IgD-negative memory B cell (primary cell): ENCODE measurements around the gene GRIN2D. TPM values are rescaled to one million over a fixed set of nuclear protein-coding genes. Genes with fewer than 3 reads are reported as not detected.
"Not testable (repeated sequence)": the region's sequence is repeated elsewhere in the genome, so short reads cannot be mapped to it uniquely, and the experiment has no call there.

ENCODE experiments used
- H3K27ac Mint-ChIP-seq, 3 donors: one replicate each; pipeline ENCODE4 v1.8.0; 2020 to 2022; ENCODE audit warnings: mild to moderate bottlenecking in 3 of 3, mixed read lengths in 3 of 3, moderate library complexity in 1 of 3
- H3K27me3 Mint-ChIP-seq: one replicate; pipeline ENCODE4 v1.8.0; 2021; ENCODE audit warnings: mixed read lengths
- H3K36me3 Mint-ChIP-seq: one replicate; pipeline ENCODE4 v1.8.0; 2020; ENCODE audit warnings: mild to moderate bottlenecking, mixed read lengths
- H3K4me1 Mint-ChIP-seq, 3 donors: one replicate each; pipeline ENCODE4 v1.8.0; 2020 to 2022; ENCODE audit warnings: mixed read lengths in 3 of 3, mild to moderate bottlenecking in 1 of 3
- H3K4me3 Mint-ChIP-seq, 4 donors: one replicate each; pipeline ENCODE4 v1.8.0; 2020 to 2022; ENCODE audit warnings: mild to moderate bottlenecking in 4 of 4, mixed read lengths in 4 of 4, moderate library complexity in 3 of 4
- H3K9me3 Mint-ChIP-seq, 3 donors: one replicate each; pipeline ENCODE4 v1.8.0; 2020 to 2021; ENCODE audit warnings: mixed read lengths in 3 of 3, mild to moderate bottlenecking in 1 of 3
- polyA plus RNA-seq: library from polyadenylated mRNA; unstranded; fragments of 300-500 nt; fragmentation: Illumina TruSeq; gene quantifications from one replicate; pipeline ENCODE4 v1.2.3, GENCODE V29; 2021

GRIN2D gene
- polyA plus RNA-seq, 1 donor from 2014 or later, result not detected

DNA sequence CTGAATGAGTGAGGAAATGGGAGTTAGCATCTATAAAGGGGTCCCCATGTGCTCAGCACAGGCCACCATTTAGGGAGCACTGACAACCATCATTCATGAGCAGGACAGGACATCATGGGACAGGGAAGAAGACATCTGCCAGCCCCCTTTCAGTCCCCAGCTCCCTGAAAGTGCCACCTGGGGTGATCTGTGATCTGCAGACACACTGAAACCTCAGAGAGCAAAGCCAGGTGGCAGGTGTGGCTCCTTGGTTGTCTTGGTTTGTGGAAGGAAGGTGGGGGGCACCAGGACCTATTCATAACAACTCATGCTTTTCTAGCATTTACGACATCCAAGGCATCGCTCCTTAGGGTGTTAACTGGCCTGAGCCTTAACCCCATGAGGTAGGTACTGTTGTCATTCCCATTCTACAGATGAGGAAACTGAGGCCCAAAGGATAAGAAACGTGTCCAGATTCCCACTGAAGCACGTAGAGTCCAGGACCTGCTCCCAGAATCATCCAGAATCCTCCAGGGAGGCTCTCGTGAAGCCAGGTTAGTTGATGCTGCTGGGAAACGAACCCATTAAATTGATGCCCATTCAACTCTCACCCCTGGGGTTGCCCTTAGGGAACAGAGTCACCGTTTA lies 7.9 kb upstream of the GRIN2D start:
- H3K4me3 Mint-ChIP-seq, result peak overlapping the region in 1 of 4 donors; percentile 55
- H3K36me3 Mint-ChIP-seq, result peaks cover 6% of the 10 kb centered on the region
- H3K4me1 Mint-ChIP-seq, result peaks cover 0 to 2% (median 1%) of the 10 kb centered on the region in 3 donors
- H3K9me3 Mint-ChIP-seq, result no peaks in the 10 kb centered on the region
- H3K27me3 Mint-ChIP-seq, result no peaks in the 10 kb centered on the region
- no peak overlapping the region for H3K27ac Mint-ChIP-seq

DNA sequence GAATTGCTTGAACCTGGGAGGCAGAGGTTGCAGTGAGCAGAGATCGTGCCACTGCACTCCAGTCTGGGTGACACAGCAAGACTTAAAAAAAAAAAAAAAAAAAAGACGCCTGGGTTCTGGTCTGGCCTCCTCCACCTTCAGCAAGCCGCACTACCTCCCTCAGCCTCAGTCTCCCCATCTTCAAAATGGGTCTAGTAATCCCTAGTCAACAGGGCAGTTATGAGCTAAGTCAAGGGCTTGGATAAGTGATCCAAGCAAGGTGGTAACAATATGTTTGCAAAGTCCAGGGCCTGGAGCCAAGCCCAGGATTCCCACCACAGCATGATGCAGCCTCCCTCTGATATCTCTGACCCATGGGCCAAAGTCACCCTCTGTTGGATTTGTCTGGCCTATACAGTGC lies 6.5 kb upstream of the GRIN2D start:
- Mint-ChIP-seq H3K27me3 (no peaks in the 10 kb centered on the region), H3K4me1 (peaks cover 0 to 2% (median 1%) of the 10 kb centered on the region in 3 donors), H3K9me3 (no peaks in the 10 kb centered on the region), H3K4me3 (no peak overlapping the region), H3K27ac (no peak overlapping the region), H3K36me3 (peaks cover 4% of the 10 kb centered on the region)

DNA sequence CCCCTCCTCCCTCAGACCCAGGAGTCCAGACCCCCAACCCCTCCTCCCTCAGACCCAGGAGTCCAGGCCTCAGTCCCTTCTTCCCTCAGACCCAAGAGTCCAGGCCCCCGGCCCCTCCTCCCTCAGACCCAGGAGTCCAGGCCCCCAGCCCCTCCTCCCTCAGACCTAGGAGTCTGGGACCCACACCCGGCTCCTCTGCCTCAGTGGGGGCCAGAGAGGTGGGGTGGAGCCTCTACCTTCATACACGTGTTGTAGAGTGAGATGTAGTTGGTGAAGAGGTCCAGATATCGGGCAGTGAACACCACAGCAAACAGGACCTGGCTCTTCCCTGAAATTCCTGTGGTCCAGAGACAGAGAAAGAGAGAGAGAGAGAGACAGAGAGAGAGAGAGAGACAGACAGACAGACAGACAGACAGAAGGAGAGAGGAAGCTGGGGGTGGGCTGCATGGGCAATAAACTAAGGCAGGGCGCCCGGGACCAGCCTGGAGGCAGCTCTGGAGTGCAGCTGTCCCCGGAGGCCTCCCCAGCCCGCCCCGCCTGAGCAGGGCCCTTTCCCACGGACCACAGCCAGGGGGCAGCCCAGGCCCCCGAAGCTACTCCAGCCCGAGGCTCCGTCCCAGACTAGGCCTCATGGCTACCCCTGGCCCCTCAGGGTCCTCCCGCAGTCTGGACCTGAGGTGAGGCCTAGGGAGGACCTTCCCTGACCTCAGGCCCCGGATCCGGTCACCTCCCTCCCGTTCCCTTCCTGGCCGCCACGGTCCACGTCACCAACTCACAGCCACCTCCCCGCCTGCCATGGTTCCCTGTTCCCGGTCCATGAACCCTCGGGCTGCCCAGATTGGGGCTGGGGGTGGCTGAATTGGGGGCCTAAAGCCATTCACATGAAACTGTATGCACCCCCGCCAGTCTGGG lies 3.0 kb upstream of the GRIN2D start:
- H3K36me3 Mint-ChIP-seq, result peaks cover 2% of the 10 kb centered on the region
- H3K4me3 Mint-ChIP-seq, result peak overlapping the region; percentile 89 to 97 (median 93)
- H3K27ac Mint-ChIP-seq, result peak overlapping the region; percentile 71 to 96 (median 91)
- peaks cover 13% of the 10 kb centered on the region for H3K27me3 Mint-ChIP-seq
- no peaks in the 10 kb centered on the region for H3K9me3 Mint-ChIP-seq
- H3K4me1 Mint-ChIP-seq, result peaks cover 0 to 9% (median 7%) of the 10 kb centered on the region in 3 donors

DNA sequence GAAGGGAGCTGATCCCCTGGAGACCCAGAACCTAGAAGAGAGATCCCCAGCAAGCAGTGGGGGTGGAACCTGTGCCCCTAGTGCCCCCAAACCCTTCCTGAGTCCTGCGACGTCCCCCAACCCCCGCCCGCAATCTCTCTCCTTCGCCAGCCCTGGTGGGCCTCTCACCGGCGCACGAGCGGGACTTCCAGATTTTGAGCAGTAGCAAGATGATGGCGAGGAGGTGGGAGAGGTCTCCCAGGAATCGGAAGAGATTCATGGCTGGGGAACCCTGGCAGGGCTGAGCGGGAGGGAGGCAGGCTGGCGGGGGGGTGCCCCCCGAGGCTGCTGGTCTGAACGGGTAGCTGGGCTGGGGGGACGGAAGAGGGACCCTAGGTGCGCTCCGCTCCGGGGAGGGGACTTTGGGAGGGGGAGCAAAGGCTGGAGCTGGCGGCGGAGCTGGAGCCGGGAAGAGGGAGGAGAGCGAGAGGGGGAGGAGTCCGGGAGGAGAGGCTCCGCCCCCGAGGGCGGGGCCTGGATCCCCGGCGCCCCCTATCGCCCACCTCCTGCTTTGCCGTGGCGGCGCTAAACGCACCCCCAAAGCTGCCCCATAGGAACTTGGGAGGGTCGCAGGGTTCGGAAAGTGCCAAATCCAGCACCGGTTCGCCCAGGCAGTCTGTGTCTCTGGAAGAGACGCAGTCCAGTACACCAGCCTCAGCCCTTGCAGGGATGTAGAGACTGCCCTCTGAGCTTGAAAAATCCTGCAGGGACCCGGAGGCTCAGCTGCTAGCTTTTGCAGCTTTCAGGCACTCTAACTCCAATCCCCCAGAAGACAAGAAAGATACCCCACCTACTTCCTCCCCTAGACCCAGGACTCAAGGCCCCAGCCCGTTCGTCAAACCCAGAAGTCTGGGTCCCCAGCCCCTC lies 2.1 kb upstream of the GRIN2D start, which contains the start of gene KDELR1:
Gene KDELR1 (minus strand): TSS at position 452 of the 906 bp plus-strand sequence. CDS start 193 bp downstream, at position 259.
- H3K4me1 Mint-ChIP-seq, result peaks cover 0 to 11% (median 7%) of the 10 kb centered on the region in 3 donors
- peak within 1 kb of the TSS; percentile 89 to 97 (median 93) for H3K4me3 Mint-ChIP-seq
- H3K27ac Mint-ChIP-seq, result peak within 1 kb of the TSS; percentile 71 to 96 (median 91)
- H3K27me3 Mint-ChIP-seq, result peaks cover 21% of the 10 kb centered on the region
- no peaks in the 10 kb centered on the region for H3K9me3 Mint-ChIP-seq
- H3K36me3 Mint-ChIP-seq, result peaks cover 2% of the 10 kb centered on the region

DNA sequence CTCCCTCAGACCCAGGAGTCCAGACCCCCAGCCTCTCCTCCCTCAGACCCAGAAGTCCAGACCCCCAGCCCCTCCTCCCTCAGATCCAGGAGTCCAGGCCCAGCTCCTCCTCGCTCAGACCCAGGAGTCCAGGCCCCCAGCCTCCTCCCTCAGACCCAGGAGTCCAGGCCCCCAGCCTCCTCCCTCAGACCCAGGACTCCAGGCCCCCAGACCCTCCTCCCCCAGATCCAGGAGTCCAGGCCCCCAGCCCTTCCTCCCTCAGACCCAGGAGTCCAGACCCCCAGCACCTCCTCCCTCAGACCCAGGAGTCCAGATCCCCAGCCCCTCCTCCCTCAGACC lies 1.5 kb upstream of the GRIN2D start:
- H3K27ac Mint-ChIP-seq, H3K9me3 Mint-ChIP-seq, H3K36me3 Mint-ChIP-seq: not testable (repeated sequence)
- peaks cover 26% of the 10 kb centered on the region for H3K27me3 Mint-ChIP-seq
- peaks cover 0 to 11% (median 7%) of the 10 kb centered on the region in 3 donors for H3K4me1 Mint-ChIP-seq
- H3K4me3 Mint-ChIP-seq, result peak overlapping the region in 3 of 4 donors; percentile 41 to 97 (median 89)

DNA sequence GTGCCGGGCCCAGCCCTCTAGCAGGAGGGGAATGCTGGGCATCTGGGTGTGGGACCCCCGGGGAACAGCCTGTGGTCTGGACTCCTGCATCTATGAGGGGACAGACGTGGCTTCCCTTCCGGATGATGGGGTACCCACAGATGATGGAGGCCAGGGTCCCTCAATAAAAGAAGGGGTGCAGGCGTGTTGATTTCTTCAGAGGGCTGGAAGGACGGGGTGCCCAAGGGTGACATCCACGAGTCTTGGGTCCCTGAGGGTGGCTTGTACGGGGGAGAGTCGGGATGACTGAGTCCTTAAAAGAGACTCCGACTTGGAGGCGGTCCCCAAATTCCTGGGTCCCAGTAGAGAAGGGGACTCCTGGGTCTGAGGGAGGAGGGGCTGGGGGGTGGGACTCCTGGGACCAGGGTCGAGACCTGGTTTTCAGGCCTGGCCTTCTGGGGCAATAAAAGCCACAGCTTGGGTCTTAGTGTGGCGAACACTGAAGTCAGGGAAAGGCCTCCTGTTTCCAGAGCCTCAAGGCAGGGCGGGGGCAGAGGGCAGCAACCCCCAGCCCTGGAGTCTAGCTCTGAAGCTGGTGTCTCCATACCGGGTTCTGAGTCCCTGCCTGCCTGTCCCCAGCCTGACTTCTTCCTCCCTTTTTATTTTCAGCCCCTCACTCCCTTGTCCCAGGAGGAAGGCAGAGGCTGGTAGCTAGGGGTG lies 459 bp upstream of the GRIN2D start:
- peak overlapping the region in 1 of 3 donors; percentile 39 for H3K27ac Mint-ChIP-seq
- H3K36me3 Mint-ChIP-seq, result peaks cover 2% of the 10 kb centered on the region
- no peaks in the 10 kb centered on the region for H3K9me3 Mint-ChIP-seq
- H3K4me1 Mint-ChIP-seq, result peaks cover 0 to 17% (median 10%) of the 10 kb centered on the region in 3 donors
- H3K4me3 Mint-ChIP-seq, result peak overlapping the region in 3 of 4 donors; percentile 20 to 65 (median 49)
- H3K27me3 Mint-ChIP-seq, result peaks cover 33% of the 10 kb centered on the region

DNA sequence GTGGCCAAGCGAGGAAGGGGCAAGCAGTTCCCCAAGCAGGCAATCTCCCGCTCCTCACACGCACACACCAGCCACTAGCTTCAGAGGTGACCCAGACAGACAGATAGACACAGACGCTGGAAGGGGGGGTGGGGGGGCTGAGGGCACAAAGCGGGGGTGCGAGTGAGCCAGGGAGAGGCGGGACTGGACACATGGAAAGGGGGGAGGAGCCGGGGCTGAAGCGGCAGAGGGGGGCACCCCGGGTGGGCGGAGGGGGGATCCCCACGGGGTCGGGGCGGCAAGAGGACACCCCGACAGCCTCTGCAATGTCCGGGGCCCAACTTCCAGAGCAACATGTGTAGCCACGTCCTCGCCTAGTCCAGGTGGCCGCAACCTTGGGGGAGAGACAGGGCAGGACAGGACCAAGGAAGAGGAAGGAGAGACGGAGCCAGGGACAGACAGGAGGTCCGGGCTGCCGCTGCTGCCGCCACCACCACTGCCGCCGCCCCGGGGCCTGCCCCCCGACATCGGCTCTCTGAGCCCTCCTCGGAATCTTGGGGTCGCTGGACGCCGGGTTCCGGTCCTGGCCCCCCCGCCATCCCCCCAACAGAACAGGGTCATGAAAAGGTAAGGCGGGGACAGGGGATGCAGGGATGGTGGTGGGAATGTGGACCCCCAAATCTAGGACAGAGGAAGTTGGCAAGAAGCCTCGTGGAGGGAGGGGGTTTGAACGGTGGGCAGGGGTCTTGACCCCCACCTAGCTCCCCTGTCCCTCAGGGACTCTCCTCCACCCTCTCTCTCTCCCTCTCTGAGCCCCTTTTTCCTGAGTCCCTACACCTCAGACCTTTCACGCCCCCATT lies 1.1 kb downstream of the GRIN2D start:
- H3K27ac Mint-ChIP-seq, result peak overlapping the region in 1 of 3 donors; percentile 76
- H3K4me1 Mint-ChIP-seq, result peaks cover 0 to 19% (median 14%) of the 10 kb centered on the region in 3 donors
- peaks cover 33% of the 10 kb centered on the region for H3K27me3 Mint-ChIP-seq
- no peaks in the 10 kb centered on the region for H3K36me3 Mint-ChIP-seq
- peak overlapping the region; percentile 39 to 87 (median 78) for H3K4me3 Mint-ChIP-seq
- H3K9me3 Mint-ChIP-seq, result peaks cover 0 to 1% (median 0%) of the 10 kb centered on the region in 3 donors

DNA sequence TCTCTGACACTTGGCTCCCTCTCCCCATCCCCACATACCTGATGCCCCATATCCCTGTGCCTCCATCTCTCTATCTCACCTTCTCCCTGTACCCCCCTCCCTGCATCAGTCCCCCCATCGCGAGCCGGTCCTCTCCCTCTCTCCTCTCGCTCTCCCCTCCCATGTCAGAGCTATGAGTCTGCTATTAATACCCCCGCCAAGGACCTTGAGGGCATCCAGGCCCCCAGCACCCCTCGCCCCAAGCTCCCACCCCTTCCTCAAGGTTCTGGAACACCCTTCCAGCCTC lies 1.6 kb downstream of the GRIN2D start:
- Mint-ChIP-seq H3K9me3 (peaks cover 0 to 4% (median 0%) of the 10 kb centered on the region in 3 donors), H3K4me1 (peaks cover 0 to 20% (median 15%) of the 10 kb centered on the region in 3 donors), H3K27ac (no peak overlapping the region), H3K36me3 (no peaks in the 10 kb centered on the region), H3K27me3 (peaks cover 33% of the 10 kb centered on the region), H3K4me3 (peak overlapping the region in 2 of 4 donors; percentile 2 to 63)

DNA sequence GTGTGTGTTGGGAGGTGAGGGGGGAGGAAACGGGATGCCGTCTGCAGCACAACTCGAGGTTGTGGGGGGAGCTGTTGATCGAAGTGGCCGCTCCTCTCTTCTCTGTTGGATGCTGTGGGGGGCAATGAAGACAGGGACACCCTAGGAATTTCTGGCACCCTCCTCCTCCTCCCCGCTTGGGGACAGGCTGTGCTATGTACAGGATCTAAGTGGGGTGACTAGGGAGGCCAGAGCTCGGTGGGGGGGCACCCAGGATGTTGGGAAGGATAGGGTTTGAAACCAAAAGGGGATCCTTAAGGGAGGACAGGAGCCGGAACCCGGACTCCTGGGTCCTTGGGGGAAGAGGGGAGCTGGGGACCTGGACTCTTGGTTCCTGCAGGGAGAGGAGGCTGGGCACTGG lies 2.0 kb downstream of the GRIN2D start:
- no peak overlapping the region for H3K27ac Mint-ChIP-seq
- H3K4me3 Mint-ChIP-seq, result peak overlapping the region; percentile 2 to 83 (median 22)
- peaks cover 0 to 4% (median 0%) of the 10 kb centered on the region in 3 donors for H3K9me3 Mint-ChIP-seq

DNA sequence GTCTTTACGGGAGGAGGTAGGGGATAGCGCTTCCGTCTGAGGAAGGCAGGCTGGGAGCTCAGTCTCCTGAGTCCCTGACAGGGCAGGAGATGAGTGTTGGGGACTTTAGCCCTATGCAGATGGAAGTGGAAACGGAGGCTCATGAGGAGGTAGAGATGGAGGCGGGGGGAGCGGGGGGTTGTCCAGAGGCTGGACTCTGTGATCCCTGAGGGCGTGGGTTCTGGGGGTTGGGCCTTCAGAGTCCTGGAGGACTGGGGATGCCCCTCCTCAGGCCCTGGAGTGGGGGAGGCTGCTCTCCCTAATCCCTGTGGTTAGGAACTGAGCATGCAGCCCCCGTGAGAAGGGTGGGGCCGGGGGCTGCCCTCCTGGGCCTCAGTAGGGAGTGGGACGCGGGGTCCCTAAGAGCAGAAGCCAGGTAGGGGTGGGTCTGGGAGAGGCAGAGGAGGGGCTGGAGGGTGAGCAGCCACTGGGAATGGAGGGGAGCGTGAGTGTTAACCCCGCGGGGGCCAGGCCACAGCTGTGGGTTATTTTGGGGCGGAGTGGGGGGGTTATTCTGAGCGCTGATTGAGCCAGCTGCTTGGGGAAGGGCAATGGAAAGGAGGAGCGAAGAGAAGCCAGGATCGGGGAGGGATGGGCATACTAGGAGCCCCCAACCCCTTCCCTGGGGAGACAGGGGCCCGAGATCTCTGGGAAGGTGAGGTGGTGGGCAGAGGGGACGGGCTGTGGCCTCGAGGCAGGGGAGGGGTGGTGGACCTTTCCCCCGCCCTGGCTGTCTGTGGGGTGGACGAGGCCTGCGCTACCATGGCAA lies 2.8 kb downstream of the GRIN2D start:
- peaks cover 0 to 4% (median 0%) of the 10 kb centered on the region in 3 donors for H3K9me3 Mint-ChIP-seq
- H3K4me3 Mint-ChIP-seq, result peak overlapping the region in 3 of 4 donors; percentile 2 to 83 (median 64)
- H3K27me3 Mint-ChIP-seq, result peaks cover 33% of the 10 kb centered on the region
- H3K27ac Mint-ChIP-seq, result no peak overlapping the region
- peaks cover 6 to 20% (median 16%) of the 10 kb centered on the region in 3 donors for H3K4me1 Mint-ChIP-seq
- H3K36me3 Mint-ChIP-seq, result no peaks in the 10 kb centered on the region

More for the DNA sequence above, 2.0 kb downstream of the GRIN2D start:
- H3K36me3 Mint-ChIP-seq, result no peaks in the 10 kb centered on the region
- H3K27me3 Mint-ChIP-seq, result peaks cover 33% of the 10 kb centered on the region
- H3K4me1 Mint-ChIP-seq, result peaks cover 4 to 20% (median 16%) of the 10 kb centered on the region in 3 donors

DNA sequence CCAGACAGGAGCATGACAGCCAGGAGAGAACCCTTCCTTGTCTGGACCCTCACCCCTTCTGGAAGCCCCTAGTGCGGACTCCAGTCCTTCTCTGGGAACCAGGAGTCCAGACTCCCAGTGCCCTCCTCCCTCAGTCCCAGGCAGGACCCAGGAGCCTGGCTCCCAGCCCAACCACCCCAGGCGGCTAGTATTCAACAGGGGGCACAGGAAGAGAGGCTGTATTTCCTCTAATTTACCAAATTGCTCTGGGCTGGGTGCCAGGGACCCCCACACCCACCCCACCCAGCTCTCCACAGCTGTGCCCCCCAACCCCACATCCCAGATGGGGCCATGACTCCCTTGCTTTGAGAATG lies 3.3 kb downstream of the GRIN2D start:
- Mint-ChIP-seq H3K4me3 (no peak overlapping the region), H3K9me3 (peaks cover 0 to 4% (median 0%) of the 10 kb centered on the region in 3 donors), H3K36me3 (no peaks in the 10 kb centered on the region), H3K4me1 (peaks cover 8 to 21% (median 16%) of the 10 kb centered on the region in 3 donors), H3K27ac (no peak overlapping the region), H3K27me3 (peaks cover 33% of the 10 kb centered on the region)

DNA sequence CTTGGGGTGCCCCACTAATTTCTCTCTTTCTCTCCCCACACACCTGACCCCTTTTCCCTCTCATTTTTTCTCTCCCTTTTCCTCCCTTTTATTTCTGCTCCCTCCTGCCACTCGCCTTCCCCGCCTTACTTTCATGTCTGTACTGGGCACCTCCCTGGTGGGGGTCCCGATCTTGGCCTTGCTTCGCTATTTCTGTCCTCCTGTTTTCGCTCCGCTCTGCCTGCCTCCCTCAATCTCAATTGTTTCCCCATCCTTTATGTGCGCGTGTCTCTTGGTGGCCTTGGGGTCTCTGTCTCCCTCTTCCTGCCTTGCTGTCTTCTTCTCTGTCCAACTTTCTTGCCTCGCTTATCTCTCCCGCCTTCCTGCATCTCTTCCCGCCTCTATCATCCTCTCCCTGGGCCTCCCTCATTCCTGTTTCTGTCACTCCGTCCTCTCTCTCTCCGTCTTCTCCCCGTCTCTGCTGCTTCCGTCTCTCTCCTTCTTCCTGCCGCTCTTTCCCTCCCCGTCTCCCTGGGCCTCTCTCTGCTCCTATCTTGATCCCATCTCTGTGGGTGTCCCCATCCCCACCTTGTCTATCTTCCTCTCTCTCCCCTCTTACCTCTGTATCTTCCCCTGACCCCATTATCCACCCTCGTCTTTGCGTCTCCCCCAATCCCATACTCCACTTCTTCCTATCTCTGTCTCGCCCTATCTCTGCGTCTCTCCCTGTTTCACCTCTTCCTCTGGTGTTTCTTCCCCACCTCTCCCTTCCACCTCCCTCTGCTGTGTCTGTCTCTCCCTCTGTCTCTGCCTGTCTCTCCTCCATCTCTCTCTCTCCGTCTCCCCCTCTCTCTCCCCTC lies 4.0 kb downstream of the GRIN2D start:
- Mint-ChIP-seq H3K4me3 (peak overlapping the region; percentile 78 to 91 (median 83)), H3K27me3 (peaks cover 33% of the 10 kb centered on the region), H3K27ac (peak overlapping the region in 2 of 3 donors; percentile 60 to 63), H3K9me3 (peaks cover 0 to 4% (median 2%) of the 10 kb centered on the region in 3 donors), H3K36me3 (no peaks in the 10 kb centered on the region), H3K4me1 (peaks cover 8 to 23% (median 18%) of the 10 kb centered on the region in 3 donors)
